Peyer's patch (tissue), 4 donors: ENCODE results near the gene PCDH1. TPM values are rescaled to one million over a fixed set of nuclear protein-coding genes. Genes with fewer than 3 reads are reported as not detected.

Source experiments
- DNase-seq, 3 donors: peaks; one replicate each; pipeline ENCODE4 v3.0.0-alpha.2; 2017 to 2019
- H3K27ac ChIP-seq, 4 donors: fragments of 200-600 bp; sonication (generic); one replicate each; pipeline ENCODE4 v1.5.1; 2016 to 2019
- H3K27me3 ChIP-seq, 2 donors: fragments of 200-600 bp; sonication (generic); one replicate each; pipeline ENCODE4 v1.5.1; 2019
- H3K36me3 ChIP-seq, 3 donors: fragments of 200-600 bp; sonication (generic); one replicate each; pipeline ENCODE4 v1.5.1; 2016 to 2019
- H3K4me1 ChIP-seq, 4 donors: fragments of 200-600 bp; sonication (generic); one replicate each; pipeline ENCODE4 v1.5.1; 2016 to 2019
- H3K4me3 ChIP-seq, 4 donors: fragments of 200-600 bp; sonication (generic); 1 replicate in 3 of 4; 2 replicates in 1 of 4; pipeline ENCODE4 v1.5.1; 2016 to 2019; ENCODE audit warnings: mild to moderate bottlenecking in 1 of 4
- H3K9me3 ChIP-seq, 4 donors: fragments of 200-600 bp; sonication (generic); one replicate each; pipeline ENCODE4 v1.5.1; 2016 to 2019; ENCODE audit warnings: mild to moderate bottlenecking in 1 of 4
- POLR2A ChIP-seq, 2 donors: fragments of 450-650 bp; IDR thresholded peaks; one replicate each; pipeline ENCODE4 v1.5.1; 2017; ENCODE audit warnings: antibody characterized with exemption in 2 of 2, mild to moderate bottlenecking in 2 of 2, moderate library complexity in 2 of 2
- total RNA-seq, 4 donors: library from RNA; depleted of rRNA; stranded (reverse); fragments of >200 nt; gene quantifications; one replicate each; pipeline ENCODE4 v1.1.0, GENCODE V29; 2016
- TF ChIP-seq, protein P1 (sequence below), 6 experiments: fragments of 450-650 bp in 4 of 6; fragments of 200-600 bp in 2 of 6; sonication (generic) in 1 of 6; IDR thresholded peaks; one replicate each; pipeline ENCODE4 v1.5.1; 2017 to 2019; ENCODE audit warnings: antibody characterized with exemption in 6 of 6, mild to moderate bottlenecking in 3 of 6, moderate library complexity in 1 of 6

The PCDH1 gene
- total RNA-seq, 4 donors from 2014 or later: 64.4 to 169 (median 164) TPM

- no peaks in the 10 kb centered on the region for H3K36me3 ChIP-seq
- H3K27ac ChIP-seq: no peak overlapping the region
- TF ChIP-seq, protein P1, sequence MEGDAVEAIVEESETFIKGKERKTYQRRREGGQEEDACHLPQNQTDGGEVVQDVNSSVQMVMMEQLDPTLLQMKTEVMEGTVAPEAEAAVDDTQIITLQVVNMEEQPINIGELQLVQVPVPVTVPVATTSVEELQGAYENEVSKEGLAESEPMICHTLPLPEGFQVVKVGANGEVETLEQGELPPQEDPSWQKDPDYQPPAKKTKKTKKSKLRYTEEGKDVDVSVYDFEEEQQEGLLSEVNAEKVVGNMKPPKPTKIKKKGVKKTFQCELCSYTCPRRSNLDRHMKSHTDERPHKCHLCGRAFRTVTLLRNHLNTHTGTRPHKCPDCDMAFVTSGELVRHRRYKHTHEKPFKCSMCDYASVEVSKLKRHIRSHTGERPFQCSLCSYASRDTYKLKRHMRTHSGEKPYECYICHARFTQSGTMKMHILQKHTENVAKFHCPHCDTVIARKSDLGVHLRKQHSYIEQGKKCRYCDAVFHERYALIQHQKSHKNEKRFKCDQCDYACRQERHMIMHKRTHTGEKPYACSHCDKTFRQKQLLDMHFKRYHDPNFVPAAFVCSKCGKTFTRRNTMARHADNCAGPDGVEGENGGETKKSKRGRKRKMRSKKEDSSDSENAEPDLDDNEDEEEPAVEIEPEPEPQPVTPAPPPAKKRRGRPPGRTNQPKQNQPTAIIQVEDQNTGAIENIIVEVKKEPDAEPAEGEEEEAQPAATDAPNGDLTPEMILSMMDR (IDR thresholded peaks at IDR 0.05): no peak
- no peak for TF ChIP-seq POLR2A (IDR thresholded peaks at IDR 0.05)
- no peaks in the 10 kb centered on the region for H3K9me3 ChIP-seq
- no peaks in the 10 kb centered on the region for H3K27me3 ChIP-seq
- DNase-seq: no peak
- H3K4me3 ChIP-seq: no peak overlapping the region
- no peaks in the 10 kb centered on the region for H3K4me1 ChIP-seq
Observed at GRCh38 chr5:141906517-141906916, 28.3 kb upstream of the PCDH1 start.

GRCh38 chr5:141904551-141904950, 26.3 kb upstream of the PCDH1 start:
- H3K27ac ChIP-seq: no peak overlapping the region
- TF ChIP-seq, protein P1 (IDR thresholded peaks at IDR 0.05): no peak
- no peak for TF ChIP-seq POLR2A (IDR thresholded peaks at IDR 0.05)
- DNase-seq: no peak
- H3K9me3 ChIP-seq: no peaks in the 10 kb centered on the region
- H3K27me3 ChIP-seq: no peaks in the 10 kb centered on the region
- H3K36me3 ChIP-seq: no peaks in the 10 kb centered on the region
- no peak overlapping the region for H3K4me3 ChIP-seq
- H3K4me1 ChIP-seq: no peaks in the 10 kb centered on the region

GRCh38 chr5:141903261-141903660, 25.1 kb upstream of the PCDH1 start:
- Histone ChIP-seq H3K27ac (no peak overlapping the region), H3K27me3 (no peaks in the 10 kb centered on the region), H3K36me3 (no peaks in the 10 kb centered on the region), H3K4me3 (no peak overlapping the region), H3K4me1 (no peaks in the 10 kb centered on the region), H3K9me3 (no peaks in the 10 kb centered on the region)
- TF ChIP-seq, protein P1 (IDR thresholded peaks at IDR 0.05): no peak
- no peak for TF ChIP-seq POLR2A (IDR thresholded peaks at IDR 0.05)
- DNase-seq: no peak

DNA sequence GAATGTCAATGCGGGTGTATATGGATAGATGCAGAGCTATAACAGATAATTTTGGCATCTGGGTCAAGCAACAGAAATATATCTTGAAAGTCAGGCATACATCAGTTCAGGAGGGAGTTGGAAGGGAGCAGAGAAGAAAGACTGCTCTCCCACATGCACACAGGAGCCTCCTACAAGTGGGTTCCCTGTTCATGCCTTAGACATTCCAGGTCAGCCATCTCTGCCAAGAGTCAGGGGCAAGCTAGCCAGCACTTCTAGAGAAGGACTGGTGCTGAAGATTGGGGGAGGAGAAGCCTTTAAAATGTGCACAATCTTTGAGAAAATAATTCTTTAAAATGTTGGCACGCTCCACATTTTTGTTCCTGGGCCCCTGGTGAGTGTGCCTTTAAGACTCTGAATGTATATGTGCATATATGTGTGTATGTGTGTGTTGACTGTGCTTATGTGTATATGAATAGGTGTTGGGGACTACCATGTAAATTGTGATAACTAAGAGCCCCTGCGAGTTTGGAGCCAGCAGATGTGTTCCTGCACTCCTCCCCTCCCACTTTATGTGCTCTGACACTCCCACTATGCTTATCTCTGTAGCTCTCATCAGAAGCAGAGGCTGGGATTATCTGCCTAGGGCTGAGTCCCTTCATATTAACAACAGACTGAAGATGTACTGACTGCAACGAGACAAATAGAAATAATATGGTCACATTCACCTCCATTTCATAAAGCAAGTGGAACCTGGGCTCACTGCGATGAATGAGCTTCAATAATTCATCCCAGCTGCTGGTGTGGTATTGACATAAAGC, 24.0 kb upstream of the PCDH1 start:
- no peak for DNase-seq
- TF ChIP-seq, protein P1 (IDR thresholded peaks at IDR 0.05): no peak
- TF ChIP-seq POLR2A (IDR thresholded peaks at IDR 0.05): no peak
- Histone ChIP-seq H3K9me3 (no peaks in the 10 kb centered on the region), H3K27me3 (no peaks in the 10 kb centered on the region), H3K4me3 (no peak overlapping the region), H3K27ac (no peak overlapping the region), H3K4me1 (no peaks in the 10 kb centered on the region), H3K36me3 (no peaks in the 10 kb centered on the region)

DNA sequence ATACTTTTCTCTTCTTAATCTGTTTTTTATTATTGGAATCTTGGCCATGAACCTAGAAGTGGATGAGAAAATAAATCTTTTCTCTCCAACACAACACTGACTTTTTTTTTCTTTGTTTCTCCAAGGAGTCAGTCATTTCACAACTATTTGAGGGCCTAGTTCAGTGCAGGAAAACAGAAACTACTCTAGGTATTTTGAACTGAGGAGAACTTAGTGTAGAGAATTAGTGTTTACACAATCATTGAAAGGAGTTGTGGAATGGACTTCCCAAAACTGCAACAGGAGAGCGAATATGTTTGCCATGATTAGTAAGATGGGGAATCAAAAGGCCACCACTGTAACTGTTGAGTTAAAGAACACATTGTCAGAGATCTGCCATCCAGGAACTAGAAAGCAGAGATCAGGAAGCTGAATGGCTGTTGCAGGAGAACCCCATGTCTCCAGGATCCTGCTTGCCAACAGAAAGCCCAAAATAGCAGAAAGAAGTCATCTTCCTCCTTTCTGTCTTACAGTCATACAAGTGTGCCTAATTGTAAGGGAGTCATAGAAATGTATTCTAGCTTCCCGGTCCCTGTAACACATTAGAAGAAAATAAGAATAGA, 20.3 kb upstream of the PCDH1 start:
- TF ChIP-seq, protein P1 (IDR thresholded peaks at IDR 0.05): no peak
- TF ChIP-seq POLR2A (IDR thresholded peaks at IDR 0.05): no peak
- no peak overlapping the region for H3K27ac ChIP-seq
- DNase-seq: no peak

More for the DNA sequence above, 20.3 kb upstream of the PCDH1 start:
- H3K9me3 ChIP-seq: no peaks in the 10 kb centered on the region
- H3K27me3 ChIP-seq: no peaks in the 10 kb centered on the region
- no peaks in the 10 kb centered on the region for H3K36me3 ChIP-seq
- H3K4me1 ChIP-seq: no peaks in the 10 kb centered on the region
- no peak overlapping the region for H3K4me3 ChIP-seq
